ENCODE measurements around the gene IL31RA.

Gene IL31RA

DNA sequence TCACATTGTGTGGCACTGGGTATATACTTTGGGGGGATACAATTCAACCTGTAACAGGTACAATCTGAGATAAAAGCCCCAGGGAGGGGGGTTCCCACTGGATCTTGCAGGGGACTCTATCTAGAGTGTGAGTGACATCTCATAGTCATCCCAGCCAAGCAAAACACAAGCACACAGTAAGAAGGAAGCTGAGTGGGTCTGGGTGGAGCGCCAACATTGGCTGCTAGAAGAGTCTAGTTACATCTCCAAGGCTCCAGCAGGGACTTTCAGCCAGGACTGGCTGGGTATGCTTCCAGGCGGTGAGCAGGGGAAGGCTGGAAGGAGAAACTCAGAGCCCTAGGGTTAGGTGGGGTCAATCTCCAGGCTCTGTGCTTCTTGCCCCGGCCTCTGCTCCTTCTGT lies 53.0 kb downstream of the IL31RA start:
- peak; percentile 18 for DNase-seq

DNA sequence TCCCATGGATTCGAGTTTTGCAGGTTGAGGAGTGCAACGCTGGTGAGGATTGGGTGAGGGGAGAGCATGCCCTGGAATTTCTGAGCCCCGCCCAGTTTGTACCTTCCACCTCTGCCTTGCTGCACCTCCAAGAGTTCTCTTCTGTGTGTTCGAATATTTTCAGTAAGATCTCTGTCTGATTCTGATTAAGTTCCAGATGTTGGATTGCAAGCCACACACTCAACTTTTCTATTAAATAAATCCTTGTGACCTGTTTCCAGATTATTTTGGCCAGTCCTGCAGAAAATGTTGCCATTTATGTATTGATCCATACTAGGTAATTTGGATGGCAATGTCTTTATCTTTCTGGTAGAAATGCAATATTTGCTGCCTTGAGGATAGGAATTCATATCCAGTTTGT lies 54.1 kb downstream of the IL31RA start:
- no peak for DNase-seq

DNA sequence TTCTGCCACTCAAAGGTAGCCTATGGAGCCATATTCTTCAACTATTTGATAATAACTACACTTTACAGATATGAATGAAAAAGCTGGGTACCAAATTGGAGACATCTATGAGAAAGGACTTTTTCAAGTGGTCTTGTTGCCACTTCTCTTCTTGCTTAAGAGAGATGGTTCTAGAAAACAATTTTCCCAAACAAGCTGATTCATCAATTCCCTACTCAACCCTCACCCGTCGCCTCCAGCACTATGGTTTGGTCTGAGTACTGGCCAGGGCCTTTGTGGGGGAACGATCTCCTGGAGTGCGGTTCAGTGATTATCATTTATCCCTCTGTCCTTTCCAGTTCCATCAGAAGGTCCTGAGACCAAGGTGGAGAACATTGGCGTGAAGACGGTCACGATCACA lies 56.8 kb downstream of the IL31RA start:
- DNase-seq = no peak

DNA sequence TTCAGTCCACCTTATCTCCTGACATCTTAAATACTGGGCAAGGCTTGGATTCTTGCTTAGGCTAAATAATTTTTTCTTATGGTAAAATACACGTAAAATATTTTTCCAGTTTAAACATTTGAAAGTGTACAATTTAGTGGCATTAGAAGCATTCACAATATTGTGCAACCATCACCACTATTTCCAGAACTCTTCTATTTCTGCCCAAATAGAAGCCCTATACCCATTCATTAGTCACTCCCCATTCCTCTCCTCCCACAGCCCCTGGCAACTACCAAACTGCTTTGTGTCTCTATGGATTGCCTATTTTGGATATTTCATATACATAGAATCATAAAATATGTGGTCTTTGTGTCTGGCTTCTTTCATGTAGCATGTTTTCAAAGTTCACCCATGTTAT lies 57.6 kb downstream of the IL31RA start:
- DNase-seq = no peak

DNA sequence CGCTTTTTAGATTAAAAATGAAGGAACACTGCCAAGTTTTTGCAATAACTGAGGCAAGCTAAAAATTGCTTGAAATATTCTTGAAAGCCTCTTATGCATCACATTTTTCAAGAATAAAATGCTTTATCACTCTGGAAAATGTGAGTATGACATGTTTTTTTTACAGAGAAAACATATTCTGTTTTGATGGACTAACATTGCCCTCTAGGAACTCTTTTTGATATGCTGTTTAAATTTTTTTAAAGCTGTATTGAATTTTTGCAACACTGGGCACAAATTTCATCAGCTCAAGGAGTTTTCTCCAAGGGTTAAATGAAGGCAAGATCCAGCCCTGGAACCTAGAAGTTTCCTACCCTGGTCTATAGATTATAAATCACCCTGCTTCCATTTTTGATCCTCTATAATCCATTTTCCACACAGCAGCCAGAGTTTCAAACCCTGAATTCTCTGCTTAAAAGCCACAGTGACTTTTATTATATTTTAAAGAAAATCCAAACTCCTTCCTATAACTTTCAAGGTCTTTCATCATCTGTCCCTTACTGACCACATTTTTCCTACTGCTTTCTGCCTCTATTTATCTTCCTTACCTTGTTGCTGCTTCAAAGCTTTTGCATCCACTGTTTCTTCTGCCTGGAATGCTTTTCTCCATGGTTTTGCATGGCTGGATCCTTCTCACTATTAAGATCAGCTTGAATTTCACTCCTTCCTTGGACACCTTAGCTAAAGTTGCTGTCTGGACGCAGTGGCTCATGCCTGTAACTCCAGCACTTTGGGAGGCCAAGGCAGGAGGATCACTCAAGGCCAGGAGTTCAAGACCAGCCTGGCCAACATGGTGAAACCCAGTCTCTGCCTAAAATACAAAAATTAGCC lies 60.9 kb downstream of the IL31RA start:
- DNase-seq = peak; percentile 78

DNA sequence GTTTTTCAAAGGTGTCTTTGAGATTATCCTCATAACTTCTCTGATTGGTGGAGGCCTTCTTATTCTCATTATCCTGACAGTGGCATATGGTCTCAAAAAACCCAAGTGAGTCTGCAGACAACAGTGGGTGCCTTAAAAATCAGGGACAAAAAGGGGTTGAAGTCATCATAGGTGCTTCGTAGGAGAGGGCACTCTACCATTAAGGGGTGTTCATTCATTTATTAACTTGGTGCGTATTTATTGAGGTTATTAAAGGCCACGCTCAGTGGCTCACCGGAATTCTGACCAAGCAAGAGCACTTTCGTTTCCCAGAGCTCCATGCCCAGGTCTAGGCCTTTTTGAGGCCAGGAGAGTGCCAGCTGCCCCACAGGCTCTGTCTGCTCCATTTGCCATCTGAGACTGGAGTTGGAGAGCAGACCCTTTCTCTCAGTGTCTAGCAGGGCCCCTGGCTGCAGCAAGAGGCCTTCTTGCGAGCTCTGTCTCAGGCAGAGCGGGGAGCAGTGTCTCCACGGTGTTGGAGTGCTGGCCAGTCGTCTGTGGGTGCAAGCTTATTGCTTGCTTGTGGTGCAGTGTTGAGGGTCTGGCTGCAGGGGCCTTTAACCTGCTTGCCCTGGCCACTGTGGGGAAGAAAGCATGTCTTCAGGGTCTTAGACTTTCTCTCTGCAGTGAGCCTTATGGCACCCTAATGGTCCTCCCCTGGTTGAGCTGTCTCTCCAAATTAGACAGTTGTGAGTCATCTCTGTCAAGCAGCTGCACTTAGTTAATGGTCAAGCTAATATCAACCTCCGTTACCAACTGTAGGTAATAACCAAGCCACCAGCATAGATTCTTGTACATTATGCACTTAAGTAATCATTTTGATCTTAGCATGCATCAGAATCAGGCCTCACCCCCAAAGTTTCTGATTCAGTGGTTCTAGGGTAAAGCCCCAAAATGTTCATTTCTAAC lies 62.6 kb downstream of the IL31RA start:
- DNase-seq = peak; percentile 48

DNA sequence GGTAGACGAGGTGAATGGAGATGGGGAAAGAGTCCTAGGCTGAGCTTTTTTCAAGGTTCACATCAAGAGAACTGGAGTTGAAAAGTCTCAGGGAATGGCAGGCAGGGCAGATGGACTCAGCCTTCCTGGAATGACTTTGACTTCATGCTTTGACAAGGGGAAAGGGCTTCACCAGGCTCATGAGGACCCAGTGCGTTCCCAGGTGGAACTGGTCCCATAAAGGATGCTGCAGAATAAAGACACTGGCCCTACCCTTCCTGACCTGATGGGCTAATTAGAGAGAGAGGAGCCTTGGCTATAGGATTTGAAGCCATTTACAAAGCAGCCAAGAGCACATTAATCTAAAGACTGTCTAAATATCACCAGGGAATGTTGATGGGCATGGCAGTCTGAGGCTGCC lies 63.8 kb downstream of the IL31RA start:
- no peak for DNase-seq

DNA sequence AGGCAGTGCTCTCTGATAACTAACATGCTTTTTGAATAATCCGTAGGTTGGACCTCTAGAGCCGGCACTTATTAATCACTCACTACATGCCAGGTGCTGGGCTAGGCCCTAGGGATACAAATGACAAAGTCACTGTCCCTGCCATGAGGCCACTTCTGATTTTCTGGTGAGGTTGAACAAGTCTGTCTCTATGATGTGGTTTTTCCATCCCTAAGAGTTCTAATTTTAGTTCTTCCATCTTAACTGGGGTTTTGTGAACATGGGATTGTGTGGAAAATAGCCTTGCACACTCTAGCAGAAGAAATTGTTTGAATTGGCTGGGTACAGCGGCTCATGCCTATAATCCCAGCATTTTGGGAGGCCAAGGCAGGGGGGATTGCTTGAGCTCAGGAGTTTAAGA lies 64.6 kb downstream of the IL31RA start:
- DNase-seq = no peak

DNA sequence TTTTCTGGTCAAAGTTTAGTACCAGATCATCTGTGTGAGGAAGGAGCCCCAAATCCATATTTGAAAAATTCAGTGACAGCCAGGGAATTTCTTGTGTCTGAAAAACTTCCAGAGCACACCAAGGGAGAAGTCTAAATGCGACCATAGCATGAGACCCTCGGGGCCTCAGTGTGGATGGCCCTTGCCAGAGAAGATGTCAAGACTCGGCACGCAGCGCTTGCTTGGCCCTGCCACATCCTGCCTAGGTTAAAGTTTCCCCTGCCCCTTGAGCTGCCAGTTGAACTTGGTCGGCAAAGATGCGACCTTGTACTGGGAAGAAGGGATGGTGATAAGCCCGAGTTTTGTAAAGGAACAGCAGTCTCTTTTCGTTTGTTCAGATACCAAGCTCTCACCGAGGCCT lies 65.8 kb downstream of the IL31RA start:
- no peak for DNase-seq

DNA sequence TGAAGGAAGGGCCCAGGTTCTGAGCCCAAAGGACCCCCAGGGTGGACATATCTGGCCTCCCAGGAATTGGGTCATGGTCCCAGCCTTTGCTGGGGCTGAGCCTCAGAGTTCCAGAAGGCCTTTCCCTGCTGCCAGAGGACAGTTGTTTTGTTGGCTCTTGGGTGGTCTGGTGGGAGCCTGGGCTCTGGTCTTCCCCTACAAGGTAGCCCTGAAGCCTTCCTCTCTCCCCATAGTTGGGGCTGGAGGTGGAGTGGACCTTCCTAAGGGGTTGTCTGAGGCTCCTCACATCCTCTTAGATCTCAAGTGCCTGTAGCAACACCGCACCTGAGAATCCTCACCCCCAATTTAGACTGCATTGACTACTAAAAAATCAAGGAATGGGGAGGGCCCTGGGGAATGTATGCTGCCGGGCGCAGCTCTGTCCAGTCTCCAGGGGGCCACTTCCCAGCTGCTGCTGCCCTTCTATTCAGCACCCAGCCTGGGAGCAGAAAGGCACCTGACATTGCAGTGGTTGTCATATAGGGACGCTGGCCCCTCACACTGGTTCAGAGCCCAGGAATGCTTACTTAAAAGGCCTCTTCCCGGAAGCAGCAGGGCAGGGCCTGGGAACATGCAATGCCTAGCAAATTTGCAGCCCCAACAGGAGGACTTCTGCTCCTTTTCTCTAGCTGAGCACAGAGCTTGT lies 66.4 kb downstream of the IL31RA start:
- DNase-seq = no peak

DNA sequence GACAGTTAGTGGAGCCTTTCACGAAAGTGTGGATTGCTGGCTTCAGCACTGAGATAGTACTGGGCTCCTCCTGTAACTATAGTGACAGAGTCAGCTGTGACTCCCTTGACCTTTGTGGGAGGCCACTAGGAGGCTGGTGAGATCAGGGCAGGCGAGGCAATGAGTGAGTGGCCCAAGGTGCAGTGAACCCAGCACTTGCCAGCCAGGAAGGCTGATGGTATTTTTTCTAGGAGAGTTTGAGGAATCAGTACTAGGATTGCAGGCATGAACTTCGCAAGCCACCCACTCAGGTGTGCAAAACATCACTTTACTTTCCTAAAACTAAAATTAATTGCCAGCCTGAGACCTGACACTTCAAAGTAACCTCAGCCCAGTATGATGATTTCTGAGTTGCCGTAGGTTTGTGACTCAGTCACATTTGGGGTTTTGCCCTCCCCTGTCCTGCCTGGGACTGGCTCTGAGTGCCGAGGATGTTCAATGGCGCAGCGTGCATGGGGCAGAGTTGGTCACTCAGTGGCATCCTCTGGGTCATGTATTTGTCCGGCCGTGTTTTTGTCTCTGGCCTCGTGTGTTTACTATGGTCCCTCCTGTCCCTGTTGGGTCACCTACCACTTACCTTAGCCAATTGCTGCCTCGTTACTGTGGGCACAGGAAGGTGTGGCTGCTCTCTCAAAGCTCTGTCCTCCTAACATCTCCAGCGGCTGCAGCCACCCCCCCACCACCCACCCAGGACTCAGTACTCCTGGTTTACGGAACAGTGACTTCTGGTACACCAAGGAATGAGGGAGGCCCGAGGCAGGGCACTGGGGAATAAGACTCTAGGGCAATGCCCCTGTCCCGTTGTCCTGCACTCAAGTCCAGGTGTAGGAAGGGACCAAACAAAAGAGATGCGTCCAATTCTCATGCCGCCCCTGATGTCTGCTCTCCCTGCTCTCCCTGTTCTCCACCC lies 67.2 kb downstream of the IL31RA start:
- no peak for DNase-seq

DNA sequence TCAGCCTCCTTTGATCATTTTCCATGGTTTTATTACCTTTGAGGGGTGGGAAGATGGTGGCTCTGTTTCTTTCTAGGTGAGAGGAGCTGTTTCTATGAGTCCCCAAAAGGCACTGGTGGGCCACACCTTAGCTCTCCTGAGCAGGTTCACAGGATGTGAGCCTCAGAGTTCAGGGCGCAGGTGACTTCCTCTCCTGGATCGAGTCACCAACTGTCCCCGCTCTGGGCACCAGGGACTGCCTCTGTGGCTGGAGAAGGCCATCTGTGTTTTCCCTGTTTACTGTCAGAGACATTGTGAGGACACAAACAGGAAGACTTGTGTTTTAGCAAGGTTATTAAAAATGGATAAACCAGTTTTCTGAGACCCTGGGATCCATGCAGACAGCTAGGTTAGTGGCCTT lies 68.5 kb downstream of the IL31RA start:
- DNase-seq = no peak

DNA sequence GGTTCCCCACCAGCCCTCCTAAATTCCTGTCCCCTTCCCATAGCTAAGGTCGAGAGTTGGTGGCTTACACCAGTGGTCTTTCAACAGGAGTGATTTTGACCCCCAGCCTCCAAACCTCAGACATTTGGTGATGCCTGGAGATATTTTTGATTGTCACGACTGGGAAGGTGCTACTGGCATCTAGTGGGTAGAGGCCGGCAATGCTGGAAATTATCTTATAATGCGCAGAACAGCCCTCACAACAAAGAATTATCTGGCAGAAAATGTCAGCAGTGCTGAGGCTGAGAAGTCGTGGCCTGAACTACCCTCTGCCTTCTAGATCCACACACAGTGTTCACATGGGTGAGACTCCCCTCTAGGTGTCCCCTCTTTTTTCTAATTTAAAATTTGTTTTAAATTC lies 69.6 kb downstream of the IL31RA start:
- DNase-seq = no peak

DNA sequence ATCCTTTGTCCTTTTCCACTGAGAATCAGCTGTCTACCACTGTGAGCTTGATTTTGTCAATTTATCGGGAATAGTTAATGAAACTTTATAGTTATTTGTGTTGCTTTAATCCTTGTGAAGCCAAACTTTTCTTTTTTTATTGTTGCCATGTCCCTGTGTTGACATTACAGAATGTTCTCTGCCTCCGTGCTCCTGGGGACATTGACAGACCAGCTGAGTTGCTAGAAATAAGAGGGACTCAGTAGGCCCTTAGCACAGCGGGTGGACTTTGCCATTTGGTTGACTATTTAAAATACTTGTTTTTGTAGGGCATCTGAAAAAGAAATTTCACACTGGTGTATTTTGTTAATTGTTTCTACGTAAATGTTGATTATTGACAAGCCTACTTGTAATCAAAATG lies 70.5 kb downstream of the IL31RA start:
- no peak for DNase-seq

DNA sequence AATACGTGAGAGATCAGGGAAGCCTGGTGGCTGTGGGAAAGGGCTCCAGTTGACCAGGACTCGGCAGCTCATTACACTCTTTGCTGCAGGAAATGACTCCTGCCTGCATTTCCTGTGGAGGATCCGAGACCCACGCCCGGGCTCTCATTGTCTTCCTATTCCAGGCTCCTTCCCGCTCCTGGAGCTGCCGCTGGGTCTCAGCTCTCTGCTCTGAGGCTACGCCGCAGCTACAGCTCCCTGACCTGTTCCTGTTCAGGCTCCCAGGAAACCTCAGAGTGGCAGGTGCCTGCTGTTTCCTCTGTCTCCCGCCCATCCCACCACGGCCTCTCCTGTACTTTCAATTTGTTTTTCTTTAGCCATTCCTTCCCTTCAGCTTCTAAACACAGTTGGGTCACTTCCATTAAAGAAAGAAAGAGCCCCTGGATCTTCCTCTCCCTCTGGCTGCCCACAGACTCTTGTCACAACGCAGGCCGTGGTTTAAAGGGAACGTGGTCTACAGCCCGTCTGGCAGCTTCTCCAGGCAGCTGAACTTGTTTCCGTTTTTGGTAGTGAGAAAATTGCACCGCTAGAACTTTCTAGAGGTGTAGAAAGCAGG lies 72.1 kb downstream of the IL31RA start:
- no peak for DNase-seq

DNA sequence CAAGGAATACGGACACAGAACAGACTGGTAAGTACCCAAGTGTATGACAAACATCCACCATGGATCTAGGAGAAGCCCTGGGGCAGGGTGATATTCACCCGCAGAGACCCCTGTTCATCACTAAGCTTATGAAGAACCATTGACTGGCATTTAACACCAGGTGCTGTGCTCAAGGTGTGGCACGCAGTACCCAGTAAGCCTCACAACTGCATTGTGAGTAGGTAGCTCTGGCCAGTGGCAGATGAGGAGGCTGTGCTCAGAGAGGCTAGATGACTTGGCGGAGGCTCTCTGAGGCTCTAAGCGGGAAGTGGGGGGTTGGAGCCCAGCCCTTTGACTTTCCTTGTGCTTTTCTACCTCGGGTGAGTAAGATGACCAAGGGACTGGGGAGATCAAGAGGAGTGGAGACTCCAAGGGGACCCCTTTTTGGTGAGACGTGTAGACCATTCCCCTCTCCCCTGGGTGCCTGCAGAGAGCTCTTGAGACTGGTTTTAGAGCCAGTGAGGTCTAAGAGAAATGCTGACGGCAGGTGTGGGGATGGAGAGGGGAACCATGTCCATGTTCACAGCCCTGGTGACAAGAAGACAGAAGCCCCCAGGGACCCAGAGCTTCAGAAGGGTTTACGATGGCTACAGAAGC lies 72.8 kb downstream of the IL31RA start:
- no peak for DNase-seq

DNA sequence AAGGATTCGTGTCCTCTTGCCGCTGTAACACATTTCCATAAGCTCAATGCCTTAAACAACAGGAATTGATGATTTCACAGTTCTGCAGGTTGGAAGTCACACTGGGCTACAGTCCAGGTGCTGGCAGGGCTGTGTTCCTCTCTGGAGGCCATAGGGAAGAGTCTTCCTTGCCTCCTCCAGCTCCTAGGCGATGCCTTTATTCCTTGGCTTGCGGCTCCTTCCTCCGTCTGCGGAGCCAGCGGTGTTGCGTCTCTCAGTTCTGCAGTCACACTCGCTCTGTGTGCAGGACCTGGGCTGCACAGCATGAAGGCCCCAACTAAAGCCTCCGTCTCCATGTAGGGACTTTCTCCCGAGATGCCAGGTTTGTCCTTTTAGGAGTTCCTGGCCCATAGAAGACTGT lies 73.6 kb downstream of the IL31RA start:
- no peak for DNase-seq

DNA sequence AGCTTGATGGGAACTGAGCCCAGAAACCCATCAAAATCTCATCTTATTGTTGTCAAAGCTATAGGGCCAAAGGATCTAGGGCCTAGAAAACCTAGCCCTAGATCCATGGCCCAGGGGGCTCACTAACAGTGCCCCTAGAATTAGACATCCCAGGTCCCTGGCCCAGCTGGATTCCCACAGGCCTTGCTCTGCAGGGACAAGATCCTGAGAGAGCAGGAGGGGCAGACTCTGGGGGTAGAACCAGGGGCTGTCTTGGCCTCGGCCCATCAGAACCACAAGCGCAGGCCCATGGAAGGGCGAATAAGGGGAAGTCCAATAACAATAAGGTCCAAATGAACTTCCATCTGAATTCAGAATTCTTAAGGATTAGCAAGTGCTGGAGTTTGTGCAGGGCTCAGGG lies 74.0 kb downstream of the IL31RA start:
- no peak for DNase-seq

DNA sequence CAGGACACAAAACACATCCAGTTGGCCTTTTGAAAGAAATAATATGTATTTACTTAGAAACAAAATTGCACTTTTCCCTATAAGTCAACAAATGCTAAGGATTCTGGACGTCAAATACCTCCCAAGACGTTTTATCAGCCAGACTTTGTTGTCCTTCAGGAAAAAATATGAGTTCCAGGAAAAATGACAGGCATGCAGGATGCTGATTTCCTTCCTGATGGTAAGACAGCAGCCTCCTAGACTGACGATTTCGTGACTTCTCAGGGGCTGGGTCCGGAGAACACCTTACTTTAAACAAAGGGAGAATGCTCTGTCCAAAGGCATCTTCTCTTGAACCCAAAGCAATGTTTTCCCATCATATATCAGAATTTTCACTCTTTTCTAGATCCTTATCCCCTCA lies 74.6 kb downstream of the IL31RA start:
- no peak for DNase-seq

DNA sequence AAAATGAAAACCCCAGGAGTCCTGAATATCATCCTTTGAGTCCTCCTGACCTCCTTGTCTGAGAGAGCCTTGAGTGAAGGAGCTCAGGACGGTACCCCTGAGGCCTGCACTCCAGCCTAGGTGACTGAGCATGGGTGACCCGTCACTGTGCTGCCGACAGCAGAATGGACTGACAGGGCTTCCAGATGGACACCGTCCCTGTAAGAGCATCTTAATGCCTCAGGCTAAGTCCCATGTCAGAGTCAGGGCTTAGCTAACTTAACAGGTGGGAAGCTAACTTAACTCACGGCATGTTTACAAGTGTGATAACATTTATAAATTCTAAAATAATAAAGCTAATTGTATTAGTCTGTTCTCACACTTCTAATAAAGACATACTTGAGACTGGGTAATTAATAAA lies 75.3 kb downstream of the IL31RA start:
- DNase-seq = no peak

Data from fibroblast of upper back skin (primary cell).